ENCODE measurements around the gene GPER1. TPM values are rescaled to one million over a fixed set of nuclear protein-coding genes. Genes with fewer than 3 reads are reported as not detected.

GPER1 gene
- total and polyA plus RNA-seq, 7 experiments from 2014 or later, result 0.13 to 1.3 (median 0.34) TPM; not detected in 3

- Histone ChIP-seq H3K4me1 (ENCODE audit: control insufficient read depth in 2 of 2, insufficient read depth in 2 of 2, low read length in 2 of 2) (peaks cover 0 to 3% of the 10 kb centered on the region in 2 donors), H3K27ac (ENCODE audit: low read depth, low read length) (no peak overlapping the region), H3K36me3 (ENCODE audit: control insufficient read depth in 2 of 3, insufficient read depth in 3 of 3, low read length in 3 of 3) (peaks cover 0 to 17% (median 0%) of the 10 kb centered on the region in 3 experiments), H3K27me3 (ENCODE audit: control insufficient read depth in 2 of 2, insufficient read depth in 2 of 2, low read length in 2 of 2) (no peaks in the 10 kb centered on the region), H3K9me3 (ENCODE audit: control insufficient read depth in 2 of 3, low read length in 3 of 3) (no peaks in the 10 kb centered on the region), H3K4me3 (ENCODE audit: low read length) (no peak overlapping the region)
- no peaks in the 10 kb centered on the region for H3K9me3 Mint-ChIP-seq
- H3K27ac Mint-ChIP-seq, result no peak overlapping the region
- no peaks in the 10 kb centered on the region for H3K27me3 Mint-ChIP-seq
- CTCF ChIA-PET, result no interaction called here
- H3K4me1 Mint-ChIP-seq, result peaks cover 6 to 11% (median 7%) of the 10 kb centered on the region in 7 donors
- DNase-seq (no peak), ATAC-seq (no peak)
- POLR2A ChIA-PET, result no interaction called here
- intact Hi-C loops (cut with micrococcal nuclease), result no loop called here
- H3K36me3 Mint-ChIP-seq, result peaks cover 0 to 9% (median 3%) of the 10 kb centered on the region in 5 donors
- H3K4me3 Mint-ChIP-seq, result no peak overlapping the region
Observed at GRCh38 chr7:1123715-1124114, 35.8 kb downstream of the GPER1 start.

GRCh38 chr7:1124164-1124563 is 36.3 kb downstream of the GPER1 start:
- Mint-ChIP-seq H3K4me3 (no peak overlapping the region), H3K9me3 (no peaks in the 10 kb centered on the region), H3K27ac (no peak overlapping the region), H3K4me1 (peaks cover 3 to 7% (median 4%) of the 10 kb centered on the region in 7 donors), H3K36me3 (peaks cover 0 to 9% (median 3%) of the 10 kb centered on the region in 5 donors), H3K27me3 (no peaks in the 10 kb centered on the region)
- Histone ChIP-seq H3K27me3 (ENCODE audit: control insufficient read depth in 2 of 2, insufficient read depth in 2 of 2, low read length in 2 of 2) (no peaks in the 10 kb centered on the region), H3K27ac (ENCODE audit: low read depth, low read length) (no peak overlapping the region), H3K4me1 (ENCODE audit: control insufficient read depth in 2 of 2, insufficient read depth in 2 of 2, low read length in 2 of 2) (peaks cover 0 to 1% of the 10 kb centered on the region in 2 donors), H3K4me3 (ENCODE audit: low read length) (no peak overlapping the region), H3K9me3 (ENCODE audit: control insufficient read depth in 2 of 3, low read length in 3 of 3) (no peaks in the 10 kb centered on the region), H3K36me3 (ENCODE audit: control insufficient read depth in 2 of 3, insufficient read depth in 3 of 3, low read length in 3 of 3) (peaks cover 0 to 17% (median 0%) of the 10 kb centered on the region in 3 experiments)
- intact Hi-C loops (cut with micrococcal nuclease), result no loop called here
- ATAC-seq (no peak), DNase-seq (no peak)
- ChIA-PET POLR2A (no interaction called here), CTCF (no interaction called here)

GRCh38 chr7:1124816-1125602 is 37.1 kb downstream of the GPER1 start:
- H3K27me3 Mint-ChIP-seq, result no peaks in the 10 kb centered on the region
- DNase-seq (no peak), ATAC-seq (no peak)
- peaks cover 0 to 17% (median 0%) of the 10 kb centered on the region in 3 experiments for H3K36me3 ChIP-seq (ENCODE audit: control insufficient read depth in 2 of 3, insufficient read depth in 3 of 3, low read length in 3 of 3)
- ChIA-PET POLR2A (no interaction called here), CTCF (no interaction called here)
- no peaks in the 10 kb centered on the region for H3K4me1 ChIP-seq (ENCODE audit: control insufficient read depth in 2 of 2, insufficient read depth in 2 of 2, low read length in 2 of 2)
- H3K27ac Mint-ChIP-seq, result no peak overlapping the region
- no peaks in the 10 kb centered on the region for H3K27me3 ChIP-seq (ENCODE audit: control insufficient read depth in 2 of 2, insufficient read depth in 2 of 2, low read length in 2 of 2)
- no peak overlapping the region for H3K4me3 Mint-ChIP-seq
- H3K9me3 ChIP-seq (ENCODE audit: control insufficient read depth in 2 of 3, low read length in 3 of 3), result no peaks in the 10 kb centered on the region
- intact Hi-C loops (cut with micrococcal nuclease), result no loop called here
- H3K36me3 Mint-ChIP-seq, result peaks cover 0 to 13% (median 6%) of the 10 kb centered on the region in 5 donors
- no peaks in the 10 kb centered on the region for H3K9me3 Mint-ChIP-seq
- H3K4me3 ChIP-seq (ENCODE audit: low read length), result no peak overlapping the region
- peaks cover 0 to 2% (median 0%) of the 10 kb centered on the region in 7 donors for H3K4me1 Mint-ChIP-seq
- H3K27ac ChIP-seq (ENCODE audit: low read depth, low read length), result no peak overlapping the region

GRCh38 chr7:1125603-1125969 is 37.7 kb downstream of the GPER1 start:
- intact Hi-C loops (cut with micrococcal nuclease), result no loop called here
- Mint-ChIP-seq H3K27me3 (no peaks in the 10 kb centered on the region), H3K27ac (no peak overlapping the region), H3K4me1 (no peaks in the 10 kb centered on the region), H3K9me3 (no peaks in the 10 kb centered on the region), H3K36me3 (peaks cover 0 to 13% (median 6%) of the 10 kb centered on the region in 5 donors), H3K4me3 (no peak overlapping the region)
- H3K9me3 ChIP-seq (ENCODE audit: control insufficient read depth in 2 of 3, low read length in 3 of 3), result no peaks in the 10 kb centered on the region
- POLR2A ChIA-PET, result no interaction called here
- no peak overlapping the region for H3K4me3 ChIP-seq (ENCODE audit: low read length)
- peaks cover 0 to 17% (median 0%) of the 10 kb centered on the region in 3 experiments for H3K36me3 ChIP-seq (ENCODE audit: control insufficient read depth in 2 of 3, insufficient read depth in 3 of 3, low read length in 3 of 3)
- DNase-seq, result no peak
- H3K27ac ChIP-seq (ENCODE audit: low read depth, low read length), result no peak overlapping the region
- ATAC-seq, result no peak
- H3K27me3 ChIP-seq (ENCODE audit: control insufficient read depth in 2 of 2, insufficient read depth in 2 of 2, low read length in 2 of 2), result no peaks in the 10 kb centered on the region
- H3K4me1 ChIP-seq (ENCODE audit: control insufficient read depth in 2 of 2, insufficient read depth in 2 of 2, low read length in 2 of 2), result no peaks in the 10 kb centered on the region
- CTCF ChIA-PET, result no interaction called here

GRCh38 chr7:1127001-1127400 is 39.1 kb downstream of the GPER1 start:
- Histone ChIP-seq H3K27me3 (ENCODE audit: control insufficient read depth in 2 of 2, insufficient read depth in 2 of 2, low read length in 2 of 2) (no peaks in the 10 kb centered on the region), H3K4me3 (ENCODE audit: low read length) (no peak overlapping the region), H3K36me3 (ENCODE audit: control insufficient read depth in 2 of 3, insufficient read depth in 3 of 3, low read length in 3 of 3) (peaks cover 0 to 17% (median 0%) of the 10 kb centered on the region in 3 experiments), H3K9me3 (ENCODE audit: control insufficient read depth in 2 of 3, low read length in 3 of 3) (no peaks in the 10 kb centered on the region), H3K27ac (ENCODE audit: low read depth, low read length) (no peak overlapping the region), H3K4me1 (ENCODE audit: control insufficient read depth in 2 of 2, insufficient read depth in 2 of 2, low read length in 2 of 2) (no peaks in the 10 kb centered on the region)
- peaks cover 2 to 17% (median 11%) of the 10 kb centered on the region in 5 donors for H3K36me3 Mint-ChIP-seq
- ATAC-seq, result no peak
- no peaks in the 10 kb centered on the region for H3K27me3 Mint-ChIP-seq
- peak overlapping the region in 1 of 10 donors; percentile 63 for H3K4me3 Mint-ChIP-seq
- intact Hi-C loops (cut with micrococcal nuclease), result no loop called here
- CTCF ChIA-PET, result no interaction called here
- H3K4me1 Mint-ChIP-seq, result no peaks in the 10 kb centered on the region
- H3K9me3 Mint-ChIP-seq, result peaks cover 0 to 3% (median 0%) of the 10 kb centered on the region in 11 donors
- no peak for DNase-seq
- POLR2A ChIA-PET, result no interaction called here
- no peak overlapping the region for H3K27ac Mint-ChIP-seq

GRCh38 chr7:1129431-1129830 is 41.5 kb downstream of the GPER1 start:
- ChIA-PET CTCF (no interaction called here), POLR2A (interaction anchor here (0.5 to 0.7 kb wide), 2 partner anchors 63 to 897 kb away, joined by 3 to 4 read pairs; no protein-coding TSS in a partner anchor)

More at GRCh38 chr7:1129431-1129830, 41.5 kb downstream of the GPER1 start:
- H3K27ac ChIP-seq (ENCODE audit: low read depth, low read length), result no peak overlapping the region
- Mint-ChIP-seq H3K36me3 (peaks cover 2 to 25% (median 11%) of the 10 kb centered on the region in 5 donors), H3K4me3 (no peak overlapping the region), H3K27me3 (no peaks in the 10 kb centered on the region), H3K4me1 (no peaks in the 10 kb centered on the region), H3K27ac (no peak overlapping the region), H3K9me3 (peaks cover 0 to 3% (median 0%) of the 10 kb centered on the region in 11 donors)
- no peak overlapping the region for H3K4me3 ChIP-seq (ENCODE audit: low read length)
- no peaks in the 10 kb centered on the region for H3K4me1 ChIP-seq (ENCODE audit: control insufficient read depth in 2 of 2, insufficient read depth in 2 of 2, low read length in 2 of 2)
- no peaks in the 10 kb centered on the region for H3K9me3 ChIP-seq (ENCODE audit: control insufficient read depth in 2 of 3, low read length in 3 of 3)
- ATAC-seq (no peak), DNase-seq (no peak)
- no peaks in the 10 kb centered on the region for H3K27me3 ChIP-seq (ENCODE audit: control insufficient read depth in 2 of 2, insufficient read depth in 2 of 2, low read length in 2 of 2)
- intact Hi-C loops (cut with micrococcal nuclease), result no loop called here
- peaks cover 0 to 17% (median 0%) of the 10 kb centered on the region in 3 experiments for H3K36me3 ChIP-seq (ENCODE audit: control insufficient read depth in 2 of 3, insufficient read depth in 3 of 3, low read length in 3 of 3)
